GM18505 (cell line): Measurements from ENCODE around the gene MLC1.

Experiments
- ATAC-seq: cut with Tn5 transposase; IDR thresholded peaks from one replicate; pipeline ENCODE4 v1.9.1; 2021; ENCODE audit not compliant: unreplicated experiment
- POLR2A ChIP-seq: IDR thresholded peaks from 4 replicates; pipeline ENCODE4 v1.6.1; 2011; ENCODE audit warnings: borderline replicate concordance; ENCODE audit not compliant: insufficient read depth, insufficient read length; ENCODE audit errors: extremely low read depth

The MLC1 gene

DNA sequence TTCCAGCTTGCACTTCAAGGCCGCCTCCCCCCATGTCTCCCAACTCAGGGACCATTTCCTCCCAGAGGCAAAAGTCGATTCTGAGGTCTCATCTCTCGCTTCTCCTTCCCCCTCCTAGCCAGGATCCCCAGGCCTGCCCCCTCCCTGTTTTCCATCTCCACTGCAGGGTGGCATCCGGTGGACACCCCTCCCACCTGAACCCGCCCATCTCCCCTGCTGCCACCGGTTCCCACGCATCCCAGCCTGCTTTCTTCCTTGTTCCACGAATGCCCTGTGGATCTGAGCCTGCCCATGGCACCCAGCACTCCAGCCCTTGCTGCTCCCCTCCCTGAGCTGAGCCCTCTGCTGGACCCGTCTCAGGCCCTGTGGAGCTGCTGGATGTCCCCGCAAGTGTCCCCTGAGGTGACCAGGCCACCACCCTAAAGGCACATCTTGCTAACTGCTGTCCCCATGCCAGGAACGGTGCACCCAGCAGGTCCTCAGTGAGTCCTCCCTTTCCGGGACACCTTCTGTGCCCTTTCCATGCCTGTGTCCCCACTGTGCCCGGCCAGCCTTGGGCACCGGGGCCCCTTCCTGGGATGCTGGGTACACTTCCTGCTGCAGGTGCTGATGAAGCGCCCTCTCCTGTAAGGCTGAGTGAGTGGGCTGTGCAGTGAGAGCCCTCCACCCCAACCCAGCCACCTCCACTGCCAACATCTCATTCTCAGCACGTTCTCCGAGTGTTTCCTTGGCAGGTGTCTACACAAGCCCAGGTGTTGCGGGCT lies 73.6 kb downstream of the MLC1 start:
- TF ChIP-seq POLR2A: no peak
- no peak for ATAC-seq

DNA sequence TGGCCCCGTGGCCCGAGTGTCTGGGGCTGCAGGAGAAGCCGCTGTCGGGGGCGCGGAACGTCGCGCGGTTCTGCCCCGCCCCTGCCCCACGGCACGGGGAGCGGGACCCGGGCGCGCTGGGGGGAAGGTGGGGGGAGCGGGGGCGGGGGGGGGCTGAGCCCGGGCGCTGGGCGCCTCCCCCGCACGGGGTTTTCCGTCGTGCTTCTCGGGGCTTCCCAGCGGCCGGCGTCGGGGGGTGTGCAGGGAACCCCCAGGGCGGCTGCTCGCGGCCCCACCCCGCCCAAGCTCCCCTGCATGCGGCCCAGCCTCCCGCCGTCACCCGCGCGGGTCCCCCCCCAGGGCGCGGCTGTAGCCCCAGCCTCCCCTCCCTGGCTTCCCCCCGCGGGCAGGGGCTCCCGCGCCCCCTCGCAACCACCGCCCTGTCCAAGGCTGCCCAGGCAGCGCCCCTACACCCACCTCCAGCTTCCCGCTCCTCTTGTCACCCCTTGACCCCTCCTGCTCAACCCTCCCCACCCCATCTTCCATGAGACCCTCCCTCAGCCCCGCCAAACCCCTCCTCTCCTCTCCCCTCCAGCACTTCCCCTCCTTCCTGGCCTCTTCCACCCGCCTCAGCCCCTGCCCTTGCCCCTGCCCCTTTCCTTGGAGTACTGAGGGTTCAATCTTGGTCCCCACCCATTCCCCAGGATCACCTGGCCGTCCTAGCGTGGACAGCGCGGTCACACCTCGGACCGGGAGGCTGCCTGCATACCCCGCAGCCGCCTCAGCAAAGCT lies 74.4 kb downstream of the MLC1 start:
- TF ChIP-seq POLR2A: no peak
- ATAC-seq: no peak

DNA sequence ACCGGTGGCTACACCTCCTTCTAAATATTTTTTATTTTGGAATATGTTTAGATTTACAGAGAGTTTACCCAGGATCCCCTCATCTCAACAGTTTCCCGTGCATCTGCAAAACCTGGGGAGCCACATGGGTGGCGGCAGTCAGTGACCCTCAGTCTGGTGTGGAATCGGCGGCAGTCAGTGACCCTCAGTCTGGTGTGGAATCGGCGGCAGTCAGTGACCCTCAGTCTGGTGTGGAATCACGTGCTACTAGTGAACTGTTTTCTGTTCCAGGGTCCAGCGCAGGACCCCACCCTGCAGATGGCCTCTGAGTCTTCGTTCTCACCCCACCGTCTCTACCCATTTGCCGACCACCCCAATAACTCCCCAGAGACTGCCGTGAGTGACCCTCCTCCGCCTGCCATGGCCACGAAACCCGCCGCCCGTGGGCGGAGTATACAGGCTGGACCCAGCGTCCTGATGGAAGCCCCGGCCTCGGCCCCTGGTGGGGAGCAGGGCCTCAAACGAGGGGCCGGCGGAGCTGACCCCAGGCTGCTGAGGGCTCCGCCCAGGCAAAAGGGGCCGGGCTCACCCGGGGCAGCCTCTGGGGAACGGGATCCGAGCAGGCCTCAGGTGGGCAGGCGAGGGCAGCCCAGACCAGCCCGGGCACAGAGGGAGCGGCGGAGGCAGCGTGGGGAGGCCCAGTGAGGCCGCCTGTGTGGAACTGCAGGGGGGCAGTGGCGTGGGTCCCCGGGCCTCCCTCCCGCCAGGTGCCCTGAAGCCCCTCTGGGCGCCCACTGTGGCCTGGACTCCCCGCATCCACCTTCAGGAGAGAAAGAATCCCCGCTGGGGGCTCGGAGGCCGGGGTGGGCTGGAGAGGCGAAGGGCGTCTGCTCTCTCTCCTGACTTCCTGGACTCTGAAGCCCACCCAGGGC lies 75.2 kb downstream of the MLC1 start:
- no peak for ATAC-seq

More for the DNA sequence above, 75.2 kb downstream of the MLC1 start:
- TF ChIP-seq POLR2A: no peak
